Fibroblast of pulmonary artery (primary cell): ENCODE data around the gene SNRPF.
"Not testable (repeated sequence)": the region's sequence is repeated elsewhere in the genome, so short reads cannot be mapped to it uniquely, and the experiment has no call there.

Source experiments
- DNase-seq: peaks from one replicate; pipeline ENCODE4 v3.0.0-alpha.2; 2010; ENCODE audit warnings: low read depth
- H3K4me3 ChIP-seq: replicated peaks from 2 replicates; pipeline ENCODE4 v1.5.1; 2011; ENCODE audit warnings: low read depth, mild to moderate bottlenecking, control low read depth, low read length, moderate library complexity
- TF ChIP-seq, protein P1 (sequence below): IDR thresholded peaks from 2 replicates; pipeline ENCODE4 v1.5.1; 2011; ENCODE audit warnings: mild to moderate bottlenecking, control low read depth, low read length, inconsistent platforms; ENCODE audit errors: missing control alignments

The SNRPF gene

DNA sequence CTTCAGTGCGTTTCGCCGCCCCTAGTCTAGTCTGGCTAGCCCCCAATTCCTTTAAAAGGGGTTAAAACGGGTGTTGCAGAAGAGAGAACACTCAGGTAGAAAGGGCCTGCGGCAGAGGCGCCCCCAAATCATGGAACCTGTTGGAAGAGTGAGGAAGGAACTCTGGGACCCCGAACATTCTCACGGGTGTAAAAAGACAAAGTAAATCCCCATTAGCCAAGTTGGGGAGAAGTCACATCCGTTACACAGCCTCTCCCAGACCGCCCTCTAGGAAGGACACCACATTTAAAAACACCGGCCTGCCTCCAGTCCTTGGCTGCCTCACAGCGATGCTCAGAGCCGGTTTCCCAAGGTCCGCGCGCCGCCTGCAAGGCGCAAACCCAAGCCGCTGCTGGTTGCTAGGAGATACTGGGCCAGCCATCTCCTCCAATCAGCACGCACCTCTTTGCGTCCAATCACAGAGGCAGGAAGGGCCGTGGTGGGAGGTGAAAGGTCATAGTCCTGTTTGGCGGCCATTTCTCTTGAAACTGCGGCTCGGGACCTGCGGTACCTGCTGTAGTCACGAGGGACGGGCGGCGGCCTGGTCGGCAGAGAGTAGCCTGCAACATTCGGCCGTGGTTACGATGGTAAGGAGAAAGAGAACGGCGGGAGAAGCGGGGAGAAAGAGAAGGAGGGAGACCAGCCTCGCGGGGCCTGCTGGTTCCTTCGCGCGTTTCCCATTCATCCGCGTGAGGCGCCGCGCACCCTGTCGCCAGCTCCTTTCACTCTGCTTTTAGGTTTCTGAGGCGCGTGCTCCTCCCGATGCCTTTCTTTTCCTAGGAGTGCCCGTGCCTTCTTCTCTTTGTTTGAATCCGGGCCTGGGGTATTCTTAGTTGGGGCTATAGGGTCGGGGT lies at the start of gene SNRPF:
TSS of gene SNRPF (plus strand) at position 502 of the 893 bp plus-strand sequence. CDS start at position 624, 122 bp downstream.
- peak within 1 kb of the TSS; percentile 75 for H3K4me3 ChIP-seq
- TF ChIP-seq, protein P1, sequence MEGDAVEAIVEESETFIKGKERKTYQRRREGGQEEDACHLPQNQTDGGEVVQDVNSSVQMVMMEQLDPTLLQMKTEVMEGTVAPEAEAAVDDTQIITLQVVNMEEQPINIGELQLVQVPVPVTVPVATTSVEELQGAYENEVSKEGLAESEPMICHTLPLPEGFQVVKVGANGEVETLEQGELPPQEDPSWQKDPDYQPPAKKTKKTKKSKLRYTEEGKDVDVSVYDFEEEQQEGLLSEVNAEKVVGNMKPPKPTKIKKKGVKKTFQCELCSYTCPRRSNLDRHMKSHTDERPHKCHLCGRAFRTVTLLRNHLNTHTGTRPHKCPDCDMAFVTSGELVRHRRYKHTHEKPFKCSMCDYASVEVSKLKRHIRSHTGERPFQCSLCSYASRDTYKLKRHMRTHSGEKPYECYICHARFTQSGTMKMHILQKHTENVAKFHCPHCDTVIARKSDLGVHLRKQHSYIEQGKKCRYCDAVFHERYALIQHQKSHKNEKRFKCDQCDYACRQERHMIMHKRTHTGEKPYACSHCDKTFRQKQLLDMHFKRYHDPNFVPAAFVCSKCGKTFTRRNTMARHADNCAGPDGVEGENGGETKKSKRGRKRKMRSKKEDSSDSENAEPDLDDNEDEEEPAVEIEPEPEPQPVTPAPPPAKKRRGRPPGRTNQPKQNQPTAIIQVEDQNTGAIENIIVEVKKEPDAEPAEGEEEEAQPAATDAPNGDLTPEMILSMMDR: peak; percentile 12
- peak; percentile 98 for DNase-seq

DNA sequence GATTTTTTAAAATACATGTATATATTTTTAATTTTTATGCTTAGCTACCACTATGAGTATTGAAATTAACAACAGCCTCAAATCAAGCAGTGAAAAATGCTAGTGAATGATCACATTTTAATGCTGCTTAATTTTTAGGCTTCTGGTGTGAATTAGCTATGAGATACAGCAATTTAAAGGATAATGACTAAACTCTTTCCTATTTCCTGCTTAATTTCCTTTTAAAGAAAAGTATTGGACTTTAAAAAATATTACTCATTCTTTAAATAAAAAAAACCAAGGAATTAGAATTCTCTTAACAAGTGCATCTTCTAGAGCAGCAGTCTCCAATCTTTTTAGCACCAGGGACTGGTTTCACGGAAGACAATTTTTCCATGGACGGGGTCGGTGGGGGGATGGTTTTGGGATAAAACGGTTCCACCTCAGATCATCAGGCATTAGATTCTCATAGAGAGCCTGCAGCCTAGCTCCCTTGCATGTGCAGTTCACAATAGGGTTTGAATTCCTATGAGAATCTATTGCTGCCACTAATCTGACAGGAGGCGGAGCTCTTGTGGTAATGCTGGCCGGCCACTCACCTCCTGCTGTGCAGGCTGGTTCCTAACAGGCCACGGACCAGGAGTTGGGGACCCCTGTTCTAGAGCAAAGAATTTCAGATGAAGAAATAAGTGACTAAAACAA lies 49.6 kb upstream of the SNRPF start:
- no peak for DNase-seq
- no peak overlapping the region for H3K4me3 ChIP-seq
- TF ChIP-seq, protein P1: no peak

DNA sequence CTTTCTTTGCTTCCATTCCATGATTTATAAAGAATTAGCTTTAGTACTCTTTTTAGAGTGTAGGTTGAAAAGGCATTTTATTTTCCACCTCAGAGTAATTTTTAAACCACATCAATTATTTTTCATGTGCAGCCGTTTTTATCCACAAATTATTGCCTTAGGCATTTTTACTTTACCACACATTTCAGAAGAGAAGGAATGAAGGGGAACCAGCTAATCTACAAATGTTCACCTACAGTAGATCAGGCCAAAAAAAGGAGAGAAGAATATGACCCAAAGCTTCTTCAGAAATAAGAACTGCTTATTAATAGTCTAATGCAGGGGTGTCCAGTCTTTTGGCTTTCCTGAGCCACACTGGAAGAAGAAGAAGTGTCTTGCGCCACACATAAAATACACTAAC lies 48.3 kb upstream of the SNRPF start:
- TF ChIP-seq, protein P1: no peak
- no peak for DNase-seq
- H3K4me3 ChIP-seq: no peak overlapping the region

DNA sequence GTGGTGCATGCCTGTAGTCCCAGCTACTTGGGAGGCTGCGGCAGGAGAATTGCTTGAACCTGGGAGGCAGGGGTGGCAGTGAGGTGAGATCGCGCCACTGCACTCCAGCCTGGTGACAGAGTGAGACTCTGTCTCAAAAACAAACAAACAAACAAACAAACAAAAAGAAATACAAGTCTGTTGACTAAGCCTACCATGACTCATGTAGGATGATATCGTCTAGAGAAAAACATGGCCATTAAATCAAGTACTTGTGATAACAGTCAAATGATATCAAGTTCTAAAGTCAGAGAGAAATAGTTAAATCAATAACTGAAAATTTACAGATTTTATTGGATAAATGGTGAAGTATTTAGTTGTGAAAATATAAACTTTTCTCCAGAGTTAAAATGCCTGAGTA lies 46.6 kb upstream of the SNRPF start:
- H3K4me3 ChIP-seq, DNase-seq: not testable (repeated sequence)

DNA sequence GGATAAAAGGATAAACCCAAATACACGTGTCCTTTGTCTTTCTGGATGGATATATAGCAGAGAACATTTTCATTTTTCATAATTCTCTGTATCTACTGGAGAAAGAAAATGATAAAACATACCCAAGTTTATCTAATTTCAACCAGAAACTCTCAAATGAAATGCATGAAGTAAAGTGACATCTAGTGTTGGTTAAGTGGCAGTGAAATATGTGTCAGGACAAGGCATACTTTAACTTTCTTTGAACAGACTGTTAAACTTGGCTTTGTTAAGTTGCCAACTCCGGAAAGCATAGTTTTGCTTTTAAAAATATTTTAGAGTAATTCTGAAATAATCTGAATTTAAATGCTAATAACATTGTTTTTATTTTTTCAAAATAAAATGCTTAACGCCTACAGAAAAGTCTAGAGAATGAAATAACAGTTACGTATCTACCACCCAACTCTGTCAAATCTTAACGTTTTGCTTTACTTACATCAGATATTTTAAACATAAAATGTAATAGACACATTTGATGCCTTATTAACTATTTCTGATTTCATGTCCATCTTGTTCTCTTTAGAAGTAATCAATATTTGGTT lies 43.0 kb upstream of the SNRPF start:
- no peak overlapping the region for H3K4me3 ChIP-seq
- DNase-seq: peak; percentile 62
- TF ChIP-seq, protein P1: peak; percentile 79

DNA sequence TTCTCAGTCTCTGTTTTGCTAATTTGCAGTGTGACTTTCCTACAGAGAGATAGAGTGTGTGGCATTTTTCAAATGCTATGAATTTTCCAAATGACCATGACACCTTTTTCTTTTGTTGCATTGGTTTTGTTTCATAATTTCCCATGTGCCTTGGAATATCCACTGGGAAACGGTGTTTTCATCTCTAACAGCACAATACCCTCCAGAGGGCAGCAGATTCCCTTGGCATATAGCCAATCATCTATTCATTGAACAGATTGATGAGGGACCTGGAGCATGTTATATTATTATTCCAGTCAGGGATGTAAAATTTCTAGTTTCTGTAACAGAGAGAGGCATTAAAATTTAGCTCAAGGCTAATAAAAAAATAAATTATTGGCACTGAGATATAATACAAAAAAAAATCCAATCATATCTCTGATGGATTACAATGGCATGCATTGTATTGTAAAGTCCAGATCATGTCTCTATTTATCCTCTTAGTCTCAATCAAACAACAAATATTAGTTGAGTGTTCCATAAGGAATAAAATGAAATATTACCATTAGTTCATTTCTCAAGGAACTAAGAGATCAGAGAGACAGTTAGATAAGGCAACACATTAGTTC lies 38.6 kb upstream of the SNRPF start:
- DNase-seq: peak; percentile 69
- H3K4me3 ChIP-seq: no peak overlapping the region
- TF ChIP-seq, protein P1: peak; percentile 66

DNA sequence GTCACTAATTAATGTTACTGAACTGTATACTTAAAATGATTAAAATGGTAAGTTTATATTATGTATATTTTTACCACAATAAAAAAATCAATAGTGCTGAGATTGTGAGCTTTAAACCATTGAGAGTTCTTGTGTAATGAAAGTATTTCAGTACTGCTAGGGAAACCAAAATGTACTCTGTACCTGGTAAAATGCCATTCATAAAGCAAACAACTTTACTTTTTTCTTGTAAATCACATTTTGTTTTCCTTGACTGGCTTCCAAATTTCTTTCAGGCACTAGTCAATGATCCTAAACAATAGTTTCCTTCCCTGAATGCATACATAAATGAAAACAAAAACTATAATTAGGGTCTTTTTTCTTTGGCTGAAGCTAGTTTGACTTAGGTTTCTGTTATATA lies 29.4 kb upstream of the SNRPF start:
- no peak overlapping the region for H3K4me3 ChIP-seq
- TF ChIP-seq, protein P1: no peak
- DNase-seq: no peak
